SU-DHL-6 (cell line): Measurements from ENCODE around the gene EEF2.

Experiments used
- H2AFZ ChIP-seq: fragments of 200-600 bp; sonication (generic); 2 replicates; pipeline ENCODE4 v1.6.1; 2014; ENCODE audit warnings: low read depth, mild to moderate bottlenecking, moderate library complexity, mixed read lengths, antibody characterized with exemption, low read length; ENCODE audit not compliant: severe bottlenecking
- H3F3A ChIP-seq: fragments of 200-600 bp; shearing (Covaris generic); 2 replicates; pipeline ENCODE4 v1.6.0; 2016; ENCODE audit warnings: antibody characterized with exemption, mild to moderate bottlenecking; ENCODE audit not compliant: insufficient read depth
- H3K27ac ChIP-seq: fragments of 200-600 bp; sonication (generic); 2 replicates; pipeline ENCODE4 v1.5.1; 2016; ENCODE audit warnings: low read depth, mild to moderate bottlenecking, low read length, moderate library complexity, mixed read lengths
- H3K27me3 ChIP-seq: fragments of 200-600 bp; sonication (generic), shearing (Covaris generic); 2 replicates; pipeline ENCODE4 v1.6.0; 2014; ENCODE audit warnings: mild to moderate bottlenecking, low read length
- H3K36me3 ChIP-seq: fragments of 200-600 bp; sonication (generic); 2 replicates; pipeline ENCODE4 v1.6.1; 2014; ENCODE audit warnings: mild to moderate bottlenecking, low read length, mixed read lengths
- H3K4me2 ChIP-seq: fragments of 300-600, 200-600 bp; shearing (Covaris generic), sonication (generic); 2 replicates; pipeline ENCODE4 v1.6.0; 2014; ENCODE audit warnings: low read length, low read depth, mild to moderate bottlenecking; ENCODE audit not compliant: poor library complexity, severe bottlenecking
- H3K4me3 ChIP-seq: fragments of 200-600 bp; sonication (generic); 2 replicates; pipeline ENCODE4 v1.5.1; 2014; ENCODE audit warnings: antibody characterized with exemption, low read length, mild to moderate bottlenecking, mixed read lengths; ENCODE audit not compliant: insufficient read depth, poor library complexity, severe bottlenecking
- H3K79me2 ChIP-seq: fragments of 200-600 bp; sonication (generic); 2 replicates; pipeline ENCODE4 v1.6.1; 2014; ENCODE audit warnings: mild to moderate bottlenecking, low read length, moderate library complexity; ENCODE audit not compliant: insufficient read depth
- H3K9ac ChIP-seq: fragments of 200-600 bp; sonication (generic); 2 replicates; pipeline ENCODE4 v1.7.0; 2014; ENCODE audit warnings: mild to moderate bottlenecking, low read length
- H3K9me2 ChIP-seq: fragments of 200-600 bp; sonication (generic); replicated peaks from 2 replicates; pipeline ENCODE4 v1.6.1; 2014; ENCODE audit warnings: low read length; ENCODE audit not compliant: insufficient read depth
- H3K9me3 ChIP-seq: fragments of 200-600 bp; sonication (generic); 2 replicates; pipeline ENCODE4 v1.6.1; 2014; ENCODE audit warnings: low read length, mixed read lengths; ENCODE audit not compliant: insufficient read depth
- H4K20me1 ChIP-seq: fragments of 200-600 bp; sonication (generic); 2 replicates; pipeline ENCODE4 v1.6.1; 2014; ENCODE audit warnings: low read depth, mild to moderate bottlenecking, antibody characterized with exemption, low read length, moderate library complexity, mixed read lengths
- EZH2phosphoT487 ChIP-seq: fragments of 200-600 bp; sonication (generic), shearing (Covaris generic); conservative IDR thresholded peaks from 2 replicates; pipeline ENCODE4 v1.6.1; 2018; ENCODE audit warnings: mild to moderate bottlenecking, antibody characterized with exemption, low read length, moderate library complexity, mixed read lengths
- TF ChIP-seq, protein P1 (sequence below): fragments of 200-600 bp; sonication (generic); IDR thresholded peaks from one replicate; pipeline ENCODE4 v1.5.1; 2017; ENCODE audit warnings: antibody characterized with exemption, mild to moderate bottlenecking, low read length, moderate library complexity; ENCODE audit not compliant: insufficient read depth, poor library complexity, severe bottlenecking

Gene EEF2

DNA sequence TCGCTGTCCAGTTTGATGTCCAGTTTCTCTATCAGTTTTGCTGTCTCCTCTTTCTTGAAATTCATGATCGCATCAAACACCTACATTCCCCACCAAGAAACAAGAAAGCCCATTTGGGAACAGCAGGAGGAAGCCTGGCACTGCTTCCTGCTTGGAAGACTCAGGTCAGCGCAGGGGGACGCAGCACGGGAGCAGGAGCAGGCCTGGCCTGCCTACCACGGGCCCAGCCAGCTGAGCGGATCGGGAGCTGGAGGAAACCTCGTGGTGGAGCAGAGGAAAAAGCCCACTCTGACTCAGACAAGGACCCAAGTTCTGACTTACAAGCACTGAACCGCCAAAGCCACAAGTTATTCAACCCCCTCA lies 3.9 kb downstream of the EEF2 start:
- H3K9ac ChIP-seq = no peak overlapping the region
- peaks cover 55% of the 10 kb centered on the region; the same call in 1 of the 2 replicates for H4K20me1 ChIP-seq
- H3K79me2 ChIP-seq = peaks cover 57% of the 10 kb centered on the region
- H3K4me2 ChIP-seq = no peak overlapping the region
- no peaks in the 10 kb centered on the region for H3K9me2 ChIP-seq
- H3K36me3 ChIP-seq = peaks cover 58% of the 10 kb centered on the region
- TF ChIP-seq, protein P1, sequence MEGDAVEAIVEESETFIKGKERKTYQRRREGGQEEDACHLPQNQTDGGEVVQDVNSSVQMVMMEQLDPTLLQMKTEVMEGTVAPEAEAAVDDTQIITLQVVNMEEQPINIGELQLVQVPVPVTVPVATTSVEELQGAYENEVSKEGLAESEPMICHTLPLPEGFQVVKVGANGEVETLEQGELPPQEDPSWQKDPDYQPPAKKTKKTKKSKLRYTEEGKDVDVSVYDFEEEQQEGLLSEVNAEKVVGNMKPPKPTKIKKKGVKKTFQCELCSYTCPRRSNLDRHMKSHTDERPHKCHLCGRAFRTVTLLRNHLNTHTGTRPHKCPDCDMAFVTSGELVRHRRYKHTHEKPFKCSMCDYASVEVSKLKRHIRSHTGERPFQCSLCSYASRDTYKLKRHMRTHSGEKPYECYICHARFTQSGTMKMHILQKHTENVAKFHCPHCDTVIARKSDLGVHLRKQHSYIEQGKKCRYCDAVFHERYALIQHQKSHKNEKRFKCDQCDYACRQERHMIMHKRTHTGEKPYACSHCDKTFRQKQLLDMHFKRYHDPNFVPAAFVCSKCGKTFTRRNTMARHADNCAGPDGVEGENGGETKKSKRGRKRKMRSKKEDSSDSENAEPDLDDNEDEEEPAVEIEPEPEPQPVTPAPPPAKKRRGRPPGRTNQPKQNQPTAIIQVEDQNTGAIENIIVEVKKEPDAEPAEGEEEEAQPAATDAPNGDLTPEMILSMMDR = no peak
- TF ChIP-seq EZH2phosphoT487 = no peak
- no peak overlapping the region for H3K4me3 ChIP-seq
- no peak overlapping the region for H3K27ac ChIP-seq
- H3K27me3 ChIP-seq = no peaks in the 10 kb centered on the region
- peaks cover 65% of the 10 kb centered on the region for H3F3A ChIP-seq
- H3K9me3 ChIP-seq = no peaks in the 10 kb centered on the region
- H2AFZ ChIP-seq = no peak overlapping the region

GRCh38 chr19:3980353-3981251 lies 4.7 kb downstream of the EEF2 start:
- peaks cover 57% of the 10 kb centered on the region for H3K79me2 ChIP-seq
- no peaks in the 10 kb centered on the region for H3K9me2 ChIP-seq
- no peak overlapping the region for H2AFZ ChIP-seq
- no peaks in the 10 kb centered on the region for H3K9me3 ChIP-seq
- H3K27ac ChIP-seq = no peak overlapping the region
- no peak overlapping the region for H3K9ac ChIP-seq
- TF ChIP-seq, protein P1 = no peak
- TF ChIP-seq EZH2phosphoT487 = no peak
- no peak overlapping the region for H3K4me2 ChIP-seq
- peaks cover 62% of the 10 kb centered on the region for H3F3A ChIP-seq
- peaks cover 62% of the 10 kb centered on the region for H3K36me3 ChIP-seq
- no peaks in the 10 kb centered on the region for H3K27me3 ChIP-seq
- no peak overlapping the region for H3K4me3 ChIP-seq
- peaks cover 59% of the 10 kb centered on the region; the same call in 1 of the 2 replicates for H4K20me1 ChIP-seq

DNA sequence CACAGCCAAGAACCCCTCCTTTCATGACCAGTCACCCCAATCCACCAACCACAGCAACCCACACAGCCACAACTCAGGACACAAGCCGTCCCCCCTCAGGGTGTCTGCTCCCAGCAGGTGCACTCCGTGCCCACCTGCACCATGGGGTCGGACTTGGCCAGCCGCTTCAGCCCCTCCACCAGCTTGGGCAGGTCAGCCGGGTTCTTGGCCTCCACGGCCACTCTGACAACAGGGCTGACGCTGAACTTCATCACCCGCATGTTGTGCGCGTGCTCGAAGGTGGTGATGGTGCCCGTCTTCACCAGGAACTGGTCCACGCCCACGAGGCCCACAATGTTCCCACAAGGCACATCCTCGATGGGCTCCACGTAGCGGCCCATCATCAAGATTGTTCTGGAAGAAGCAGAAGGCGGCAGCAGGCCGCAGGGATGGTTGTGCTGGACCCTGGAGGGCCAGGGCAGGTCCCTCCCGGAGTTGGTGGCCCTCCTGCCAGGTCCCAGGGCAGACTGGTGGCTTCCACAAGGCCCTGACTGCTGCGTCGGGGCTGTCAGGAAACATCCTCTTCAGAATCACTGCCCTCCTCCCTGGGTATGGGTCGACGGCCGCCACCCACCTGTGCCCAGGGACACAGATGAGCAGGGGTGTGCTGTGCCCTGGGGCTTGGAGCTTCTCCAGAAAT lies 5.5 kb downstream of the EEF2 start:
- no peak overlapping the region for H3K4me3 ChIP-seq
- peaks cover 63% of the 10 kb centered on the region for H3K36me3 ChIP-seq
- H3K9ac ChIP-seq = no peak overlapping the region
- no peak for TF ChIP-seq EZH2phosphoT487
- TF ChIP-seq, protein P1 = no peak
- peaks cover 66% of the 10 kb centered on the region for H3F3A ChIP-seq
- no peak overlapping the region for H3K4me2 ChIP-seq
- H3K79me2 ChIP-seq = peaks cover 53% of the 10 kb centered on the region
- H2AFZ ChIP-seq = no peak overlapping the region
- H3K9me2 ChIP-seq = no peaks in the 10 kb centered on the region
- no peak overlapping the region for H3K27ac ChIP-seq
- no peaks in the 10 kb centered on the region for H3K9me3 ChIP-seq
- no peaks in the 10 kb centered on the region for H3K27me3 ChIP-seq
- H4K20me1 ChIP-seq = peaks cover 61% of the 10 kb centered on the region; the same call in 1 of the 2 replicates
